K562 (cell line): ENCODE results near the gene MTRFR. TPM values are rescaled to one million over a fixed set of nuclear protein-coding genes. Genes with fewer than 3 reads are reported as not detected.

Source experiments
- ATAC-seq: fragments of 200-7000 bp; cut with Tn5 transposase; 3 replicates; pipeline ENCODE4 v1.9.1; 2020; ENCODE audit warnings: moderate library complexity
- BruUV-seq: library from RNA; stranded (reverse); fragments of 400-500 nt; replicated peaks from 2 replicates; lab custom pipeline; 2021; lab: Mats Ljungman, UMichigan
- CTCF ChIA-PET: fragments of 300-600 bp; formaldehyde crosslinking; extraction: SDS; loops from one replicate; lab custom pipeline; 2021; ENCODE audit warnings: low intra/inter-chr PET ratio; lab: Yijun Ruan, JAX
- POLR2A ChIA-PET: fragments of 300-600, 350-650 bp; sonication (Branson Sonifier 250); formaldehyde crosslinking; extraction: SDS; loops from one replicate; lab custom pipeline; 2021; ENCODE audit warnings: antibody characterized with exemption, inconsistent platforms; lab: Yijun Ruan, JAX
- DNase-seq, 4 experiments: peaks; one replicate each; pipeline versions ENCODE4 v3.0.0 to v3.0.0-alpha.2; 2011 to 2018; ENCODE audit warnings: low spot score in 3 of 4, mixed read lengths in 3 of 4; ENCODE audit errors: extremely low read depth in 1 of 4
- FAIRE-seq: peaks from 2 replicates; lab custom pipeline; 2011; peaks lifted over from hg19 to GRCh38; lab: Jason Lieb, UNC
- H2AFZ ChIP-seq: 2 replicates; pipeline ENCODE4 v1.6.0; 2011; ENCODE audit warnings: low read depth, low read length, control low read depth, inconsistent platforms
- H3K27ac ChIP-seq: fragments of 200-600 bp; 3 replicates; pipeline ENCODE4 v1.8.0; 2011; ENCODE audit warnings: low read depth, mild to moderate bottlenecking, control low read depth, inconsistent platforms, low read length, moderate library complexity, mixed read lengths; ENCODE audit errors: extremely low read depth
- H3K27me3 ChIP-seq, 2 experiments: fragments of 300-600 bp in 1 of 2; 2 replicates in 1 of 2; 3 replicates in 1 of 2; pipeline versions ENCODE4 v1.6.0 to v1.8.0; 2011; ENCODE audit warnings: inconsistent platforms in 2 of 2, low read length in 2 of 2, mild to moderate bottlenecking in 1 of 2, mixed read lengths in 1 of 2, moderate library complexity in 1 of 2; ENCODE audit not compliant: control insufficient read depth in 2 of 2, insufficient read depth in 2 of 2
- H3K36me3 ChIP-seq: fragments of 300-600 bp; 3 replicates; pipeline ENCODE4 v1.8.0; 2011; ENCODE audit warnings: mild to moderate bottlenecking, low read length, inconsistent platforms; ENCODE audit not compliant: control insufficient read depth, insufficient read depth
- H3K4me1 ChIP-seq, 2 experiments: fragments of 200-600 bp in 1 of 2; replicated peaks in 1 of 2; 2 replicates in 1 of 2; 3 replicates in 1 of 2; pipeline versions ENCODE4 v1.5.1 to v1.8.0; 2011; ENCODE audit warnings: inconsistent platforms in 2 of 2, low read length in 2 of 2, mild to moderate bottlenecking in 1 of 2, mixed read lengths in 1 of 2, moderate library complexity in 1 of 2; ENCODE audit not compliant: control insufficient read depth in 2 of 2, insufficient read depth in 2 of 2
- H3K4me2 ChIP-seq: 2 replicates; pipeline ENCODE4 v1.6.1; 2011; ENCODE audit warnings: low read length, control low read depth, inconsistent platforms, mixed read lengths; ENCODE audit not compliant: insufficient read depth
- H3K4me3 ChIP-seq: fragments of 200-600 bp; sonication (generic), shearing (Covaris generic); 2 replicates; pipeline ENCODE4 v1.5.1; 2016; ENCODE audit warnings: control low read depth, inconsistent platforms
- H3K79me2 ChIP-seq: fragments of 200-600 bp; 3 replicates; pipeline ENCODE4 v1.8.0; 2011; ENCODE audit warnings: low read length, inconsistent platforms; ENCODE audit not compliant: control insufficient read depth, insufficient read depth
- H3K9ac ChIP-seq, 2 experiments: 2 replicates each; pipeline versions ENCODE4 v1.6.0 to v1.6.1; 2011; ENCODE audit warnings: low read depth in 2 of 2, low read length in 2 of 2, control low read depth in 1 of 2, inconsistent platforms in 1 of 2, mild to moderate bottlenecking in 1 of 2, mixed read lengths in 1 of 2; ENCODE audit not compliant: insufficient read depth in 1 of 2
- H3K9me1 ChIP-seq: one replicate; pipeline ENCODE4 v1.6.0; 2011; ENCODE audit warnings: inconsistent platforms, mild to moderate bottlenecking, low read length, moderate library complexity; ENCODE audit not compliant: control insufficient read depth, insufficient read depth
- H3K9me3 ChIP-seq: replicated peaks from 2 replicates; pipeline ENCODE4 v1.5.1; 2011; ENCODE audit warnings: low read depth, low read length, inconsistent platforms; ENCODE audit not compliant: control insufficient read depth, insufficient read depth
- H4K20me1 ChIP-seq: replicated peaks from 2 replicates; pipeline ENCODE4 v1.6.1; 2011; ENCODE audit warnings: low read length, inconsistent platforms, mixed read lengths; ENCODE audit not compliant: control insufficient read depth, insufficient read depth
- E4F1 ChIP-seq: fragments of 250-450 bp; sonication (Bioruptor Pico); IDR thresholded peaks from 2 replicates; pipeline ENCODE4 v1.5.0; 2021; ENCODE audit warnings: mild to moderate bottlenecking, borderline replicate concordance
- ERF ChIP-seq: fragments of 450-650 bp; formaldehyde crosslinking; IDR thresholded peaks from 2 replicates; pipeline ENCODE4 v1.4.0; 2020; ENCODE audit warnings: mild to moderate bottlenecking, mixed read lengths
- HDGF ChIP-seq: fragments of 450-650 bp; IDR thresholded peaks from 2 replicates; pipeline ENCODE4 v1.6.1; 2016
- KHSRP ChIP-seq: fragments of 450-650 bp; IDR thresholded peaks from 2 replicates; pipeline ENCODE4 v1.6.1; 2017
- L3MBTL2 ChIP-seq: fragments of 450-650 bp; IDR thresholded peaks from 2 replicates; pipeline ENCODE4 v1.6.1; 2016; ENCODE audit warnings: mild to moderate bottlenecking, moderate library complexity
- MNT ChIP-seq, 2 experiments: fragments of 450-650 bp; conservative IDR thresholded peaks; 2 replicates each; pipeline ENCODE4 v1.6.1; 2017; ENCODE audit warnings: mild to moderate bottlenecking in 2 of 2, moderate library complexity in 2 of 2
- RAD51 ChIP-seq: fragments of 450-650 bp; IDR thresholded peaks from 2 replicates; pipeline ENCODE4 v1.7.1; 2016; ENCODE audit warnings: low read depth, mild to moderate bottlenecking, borderline replicate concordance
- TCF3 ChIP-seq: sonication (generic); formaldehyde crosslinking; IDR thresholded peaks from 2 replicates; pipeline ENCODE4 v1.4.0; 2020; ENCODE audit warnings: mild to moderate bottlenecking, missing genetic modification reagents
- ZNF174 ChIP-seq: fragments of 250-450 bp; sonication (Bioruptor Pico); IDR thresholded peaks from 2 replicates; pipeline ENCODE4 v1.4.0; 2020; ENCODE audit warnings: mild to moderate bottlenecking
- WGBS: fragments of 100-300 bp; shearing (Covaris generic); methylation state at CpG from one replicate; pipeline ENCODE4 v1.1.6; 2016; ENCODE audit warnings: low coverage, mixed read lengths; ENCODE audit not compliant: insufficient coverage; ENCODE audit errors: missing lambda C conversion rate; 5-methylcytosine and 5-hydroxymethylcytosine counted together
- in situ Hi-C: fragments of 300-500 bp; cut with MboI; formaldehyde crosslinking; loops from 4 replicates; pipeline ENCODE4 v1.15.0; 2018; ENCODE audit warnings: inconsistent platforms, mixed read lengths
- intact Hi-C: fragments of 100-400 bp; cut with micrococcal nuclease; formaldehyde crosslinking; loops from 2 replicates; pipeline ENCODE4 v1.14.2; 2022
- polyA plus RNA-seq, 8 experiments: library from polyadenylated mRNA; depleted of rRNA in 4 of 8; stranded (reverse) in 5 of 8; unstranded in 3 of 8; fragments of >200 nt; fragmentation: Nextera tagmentation in 2 of 8; fragmentation: Illumina TruSeq in 1 of 8; extraction: Ambion mirVana in 2 of 8; extraction: Trizol in 1 of 8; gene quantifications; 2 replicates each; pipeline versions ENCODE4 v1.2.1 to v1.2.3, GENCODE V29; 2011 to 2014; ENCODE audit warnings: inconsistent platforms in 1 of 8, missing spikeins in 1 of 8
- total RNA-seq, 7 experiments: library from RNA; depleted of rRNA in 6 of 7; stranded (reverse); fragments of >200 nt in 6 of 7; fragmentation: Illumina TruSeq in 2 of 7; extraction: Trizol in 2 of 7; gene quantifications; 2 replicates each; pipeline versions ENCODE4 v1.2.1 to v1.2.3, GENCODE V29; 2011 to 2021; ENCODE audit warnings: low replicate concordance in 1 of 7

MTRFR gene
- total and polyA plus RNA-seq, 9 of the 15 experiments (the other 6 are each of a cell fraction or from before 2014, with no cell fraction given): 16.7 to 55.6 (median 34.7) TPM

DNA sequence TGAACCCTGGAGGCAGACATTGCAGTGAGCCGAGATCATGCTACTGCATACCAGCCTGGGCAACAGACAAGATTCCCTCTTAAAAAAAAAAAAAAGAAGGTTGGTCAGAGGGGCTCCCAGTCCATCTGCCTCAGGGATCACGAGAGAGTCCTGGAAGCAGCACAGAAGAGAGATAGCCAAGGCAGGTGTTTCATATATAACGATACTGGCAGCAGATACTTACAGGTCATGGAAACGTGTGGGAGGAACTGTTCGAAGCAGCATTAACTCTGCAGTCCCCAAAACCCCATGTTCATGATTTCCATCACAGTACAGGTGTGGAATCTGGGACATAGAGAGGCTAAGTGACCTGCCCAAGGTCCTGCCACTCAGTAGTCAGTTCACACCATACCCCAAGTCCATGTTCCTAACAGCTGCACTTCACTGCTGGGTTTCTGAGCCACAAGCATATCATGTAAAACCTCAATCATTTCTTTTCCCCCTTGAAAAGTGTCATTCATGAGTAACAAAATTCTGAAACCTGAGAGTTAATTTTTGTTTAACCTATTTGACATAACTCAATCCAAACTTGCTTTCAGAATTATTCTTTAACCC, 21.7 kb downstream of the MTRFR start (continued):
- TF ChIP-seq E4F1 (CRISPR knock-in tag) (no peak), KHSRP (no peak), MNT (conservative IDR thresholded peaks at IDR 0.05) (no peak), ZNF174 (no peak), ERF (no peak)

GRCh38 chr12:123258593-123258992, 25.4 kb downstream of the MTRFR start:
- H3K79me2 ChIP-seq: peaks cover 7% of the 10 kb centered on the region; the same call in 2 of the 3 replicates
- 0 out of 4 replicates have a peak overlapping the region, but pooled peaks of 1 of the 2 experiments have one; percentile 29 for H3K9ac ChIP-seq
- peaks cover 85% of the 10 kb centered on the region for H3K36me3 ChIP-seq
- no peaks in the 10 kb centered on the region for H3K9me3 ChIP-seq
- peak; percentile 57 for ATAC-seq
- ChIA-PET POLR2A (interaction anchor here (0.7 to 1.3 kb wide), 5 partner anchors 9 to 397 kb away, joined by 3 to 4 read pairs (median 3); no protein-coding TSS in a partner anchor), CTCF (no interaction called here)
- H3K9me1 ChIP-seq: no peaks in the 10 kb centered on the region
- H3K4me2 ChIP-seq: no peak overlapping the region
- FAIRE-seq: no peak
- no peak overlapping the region for H3K4me3 ChIP-seq
- no peaks in the 10 kb centered on the region for H3K27me3 ChIP-seq
- H3K4me1 ChIP-seq: peaks cover 0 to 5% of the 10 kb centered on the region in 2 experiments; a peak in 3 of 5 replicates
- in situ Hi-C loops: no loop called here
- no peak overlapping the region for H3K27ac ChIP-seq
- peaks cover under 1% of the 10 kb centered on the region; the same call in 1 of the 2 replicates for H4K20me1 ChIP-seq
- BruUV-seq: no TSS peak
- H2AFZ ChIP-seq: no peak overlapping the region
- WGBS: 45% methylated on average over 4 of the region's 4 CpGs
- intact Hi-C loops: no loop called here
- no peak for DNase-seq
- TF ChIP-seq TCF3 (CRISPR knock-in tag) (0 out of 2 replicates have a peak, but pooled peaks have one; percentile 19), HDGF (no peak), L3MBTL2 (0 out of 2 replicates have a peak, but pooled peaks have one; percentile 19), RAD51 (no peak)
